COLO829 (cell line): ENCODE results near the gene MAPKBP1.
A peak's percentile ranks its signal among the peaks of the same experiment; 100 is the strongest.

Source experiments
- DNase-seq: peaks from one replicate; pipeline ENCODE4 v3.0.0; 2012; ENCODE audit warnings: low spot score

Gene MAPKBP1

GRCh38 chr15:41806291-41807181, 32.3 kb downstream of the MAPKBP1 start:
- DNase-seq, result no peak

- DNase-seq, result no peak
Measured at GRCh38 chr15:41809121-41809520, 34.8 kb downstream of the MAPKBP1 start.

GRCh38 chr15:41809526-41810220, 35.4 kb downstream of the MAPKBP1 start:
- DNase-seq, result no peak

GRCh38 chr15:41810651-41811431, 36.6 kb downstream of the MAPKBP1 start:
- no peak for DNase-seq

- peak; percentile 58 for DNase-seq
Measured at GRCh38 chr15:41811432-41812195, 37.3 kb downstream of the MAPKBP1 start.

- DNase-seq, result no peak
Measured at GRCh38 chr15:41812820-41813375, 38.6 kb downstream of the MAPKBP1 start.

GRCh38 chr15:41813426-41813825, 39.1 kb downstream of the MAPKBP1 start:
- no peak for DNase-seq

GRCh38 chr15:41814534-41814933, 40.2 kb downstream of the MAPKBP1 start:
- no peak for DNase-seq

- no peak for DNase-seq
Measured at GRCh38 chr15:41816788-41817187, 42.5 kb downstream of the MAPKBP1 start.

- DNase-seq, result no peak
Measured at GRCh38 chr15:41817327-41817726, 43.0 kb downstream of the MAPKBP1 start.

GRCh38 chr15:41817781-41818180, 43.5 kb downstream of the MAPKBP1 start:
- no peak for DNase-seq

GRCh38 chr15:41819455-41820050, 45.3 kb downstream of the MAPKBP1 start:
- DNase-seq, result no peak

- no peak for DNase-seq
Measured at GRCh38 chr15:41820791-41821423, 46.6 kb downstream of the MAPKBP1 start.

GRCh38 chr15:41821831-41822230, 47.5 kb downstream of the MAPKBP1 start:
- no peak for DNase-seq

GRCh38 chr15:41822471-41822870, 48.2 kb downstream of the MAPKBP1 start:
- DNase-seq, result no peak

- no peak for DNase-seq
Measured at GRCh38 chr15:41822957-41823356, 48.7 kb downstream of the MAPKBP1 start.

GRCh38 chr15:41823502-41823901, 49.2 kb downstream of the MAPKBP1 start:
- DNase-seq, result no peak

GRCh38 chr15:41824062-41824745, 49.9 kb downstream of the MAPKBP1 start:
- no peak for DNase-seq

- DNase-seq, result no peak
Measured at GRCh38 chr15:41825145-41825544, 50.9 kb downstream of the MAPKBP1 start.
